Skeletal muscle satellite cell (primary cell): ENCODE measurements around the gene MEPCE.

Experiments used
- H3K27me3 ChIP-seq: 2 replicates; pipeline ENCODE4 v1.7.0; 2013; ENCODE audit warnings: low read length; ENCODE audit not compliant: control insufficient read depth, insufficient read depth
- H3K36me3 ChIP-seq: 2 replicates; pipeline ENCODE4 v1.7.0; 2013; ENCODE audit warnings: mild to moderate bottlenecking, control low read depth, low read length; ENCODE audit not compliant: insufficient read depth
- H3K4me1 ChIP-seq: 2 replicates; pipeline ENCODE4 v1.7.0; 2013; ENCODE audit warnings: low read length; ENCODE audit not compliant: control insufficient read depth, insufficient read depth
- H3K4me2 ChIP-seq: 2 replicates; pipeline ENCODE4 v1.7.0; 2013; ENCODE audit warnings: mild to moderate bottlenecking, low read length
- H3K4me3 ChIP-seq: 2 replicates; pipeline ENCODE4 v1.7.0; 2013; ENCODE audit warnings: low read length
- H3K9ac ChIP-seq: 2 replicates; pipeline ENCODE4 v1.7.0; 2013; ENCODE audit warnings: mild to moderate bottlenecking, low read depth, low read length, moderate library complexity
- H3K9me3 ChIP-seq: replicated peaks from 2 replicates; pipeline ENCODE4 v1.7.0; 2013; ENCODE audit warnings: mild to moderate bottlenecking, control low read depth, low read length

The MEPCE gene

DNA sequence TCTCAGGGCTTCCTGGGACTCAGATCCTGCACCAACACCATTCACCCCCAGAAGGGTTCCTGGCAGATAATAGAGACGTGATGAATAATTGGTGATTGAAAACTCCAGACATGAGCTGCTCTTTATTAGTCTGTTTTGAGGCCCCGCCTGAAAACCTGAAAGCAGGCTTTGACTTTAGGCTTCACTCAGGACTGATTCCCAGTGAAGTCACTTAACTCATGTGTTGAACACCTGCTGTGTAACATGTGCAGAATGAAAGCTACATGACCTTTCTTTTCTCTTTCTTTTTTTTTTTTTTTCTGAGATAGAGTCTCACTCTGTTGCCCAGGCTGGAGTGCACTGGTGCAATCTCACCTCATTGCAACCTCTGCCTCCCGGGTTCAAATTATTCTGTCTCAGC, 25.6 kb downstream of the MEPCE start:
- H3K9ac ChIP-seq, result no peak overlapping the region
- H3K4me3 ChIP-seq, result no peak overlapping the region
- H3K9me3 ChIP-seq, result no peaks in the 10 kb centered on the region
- H3K27me3 ChIP-seq, result no peaks in the 10 kb centered on the region
- H3K4me1 ChIP-seq, result peaks cover 3% of the 10 kb centered on the region
- no peak overlapping the region for H3K4me2 ChIP-seq
- H3K36me3 ChIP-seq, result peaks cover 8% of the 10 kb centered on the region

DNA sequence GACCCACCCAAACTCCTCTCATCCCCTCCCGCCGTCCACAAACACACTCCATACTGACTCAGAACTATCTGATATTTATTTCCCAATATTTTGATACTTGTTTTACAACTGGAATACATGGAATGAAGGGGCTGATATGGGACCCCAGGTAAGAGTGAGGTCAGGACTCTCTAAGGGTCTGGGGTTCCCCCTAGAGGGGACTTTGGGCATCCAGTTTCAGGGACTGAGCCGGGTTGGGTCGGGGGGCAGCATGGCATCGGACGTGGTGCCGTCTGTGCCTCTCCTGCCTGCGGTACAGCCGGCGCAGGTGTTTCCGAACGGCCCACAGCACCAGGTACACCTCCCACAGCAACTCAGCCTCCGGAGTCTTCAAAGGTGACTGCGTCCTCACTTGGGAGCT, 26.9 kb downstream of the MEPCE start:
- no peaks in the 10 kb centered on the region for H3K4me1 ChIP-seq
- no peak overlapping the region for H3K4me2 ChIP-seq
- no peak overlapping the region for H3K9ac ChIP-seq
- H3K36me3 ChIP-seq, result peaks cover 8% of the 10 kb centered on the region
- H3K9me3 ChIP-seq, result no peaks in the 10 kb centered on the region
- no peak overlapping the region for H3K4me3 ChIP-seq
- H3K27me3 ChIP-seq, result no peaks in the 10 kb centered on the region

DNA sequence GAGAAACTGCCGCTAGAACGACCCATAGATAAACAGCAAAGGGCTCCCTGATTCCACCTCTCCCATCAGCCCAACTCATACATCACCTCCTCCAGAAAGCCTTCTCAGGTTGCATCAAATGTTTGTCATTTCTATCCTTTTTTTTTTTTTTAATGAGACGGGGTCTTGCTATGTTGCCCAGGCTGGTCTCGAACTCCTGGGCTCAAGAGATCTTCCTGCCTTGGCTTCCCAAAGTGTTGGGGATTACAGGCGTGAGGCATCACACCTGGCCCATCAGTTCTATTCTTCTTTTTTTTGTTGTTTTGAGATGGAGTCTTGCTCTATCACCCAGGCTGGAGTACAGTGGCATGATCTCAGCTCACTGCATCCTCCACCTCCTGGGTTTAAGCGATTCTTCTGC, 27.4 kb downstream of the MEPCE start:
- H3K4me1 ChIP-seq, result no peaks in the 10 kb centered on the region
- no peaks in the 10 kb centered on the region for H3K27me3 ChIP-seq
- H3K9ac ChIP-seq, result no peak overlapping the region
- no peak overlapping the region for H3K4me3 ChIP-seq
- no peak overlapping the region for H3K4me2 ChIP-seq
- peaks cover 8% of the 10 kb centered on the region for H3K36me3 ChIP-seq
- no peaks in the 10 kb centered on the region for H3K9me3 ChIP-seq

DNA sequence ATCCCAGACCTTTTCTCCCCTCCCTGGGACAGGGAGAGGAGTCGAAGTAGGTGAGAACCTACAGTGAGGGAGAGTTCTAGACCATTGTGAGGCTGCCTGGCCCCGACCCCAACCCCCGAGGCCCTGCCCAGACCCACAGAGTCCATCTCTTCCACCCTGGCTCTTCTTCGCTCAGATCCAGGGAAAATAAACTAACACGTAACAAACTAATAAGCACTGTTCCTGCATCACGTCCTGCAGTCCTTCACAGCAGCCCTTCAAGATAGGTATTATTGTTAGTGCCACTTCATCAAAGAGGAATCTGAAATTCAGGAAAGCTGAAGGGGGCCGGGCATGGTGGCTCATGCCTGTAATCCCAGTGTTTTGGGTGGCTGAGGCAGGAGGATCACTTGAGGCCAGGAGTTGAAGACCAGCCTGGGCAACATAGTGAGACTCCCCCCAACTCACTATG, 34.6 kb downstream of the MEPCE start, which contains the start of gene SPACDR:
SPACDR (minus strand) TSS at position 51 of the 451 bp plus-strand sequence. CDS start 235 bp downstream, outside the sequence.
- Histone ChIP-seq H3K36me3 (peaks cover 14% of the 10 kb centered on the region), H3K4me3 (no peak within 1 kb of the TSS), H3K9ac (no peak within 1 kb of the TSS), H3K9me3 (no peaks in the 10 kb centered on the region), H3K4me2 (no peak within 1 kb of the TSS), H3K27me3 (no peaks in the 10 kb centered on the region), H3K4me1 (peaks cover 33% of the 10 kb centered on the region)

DNA sequence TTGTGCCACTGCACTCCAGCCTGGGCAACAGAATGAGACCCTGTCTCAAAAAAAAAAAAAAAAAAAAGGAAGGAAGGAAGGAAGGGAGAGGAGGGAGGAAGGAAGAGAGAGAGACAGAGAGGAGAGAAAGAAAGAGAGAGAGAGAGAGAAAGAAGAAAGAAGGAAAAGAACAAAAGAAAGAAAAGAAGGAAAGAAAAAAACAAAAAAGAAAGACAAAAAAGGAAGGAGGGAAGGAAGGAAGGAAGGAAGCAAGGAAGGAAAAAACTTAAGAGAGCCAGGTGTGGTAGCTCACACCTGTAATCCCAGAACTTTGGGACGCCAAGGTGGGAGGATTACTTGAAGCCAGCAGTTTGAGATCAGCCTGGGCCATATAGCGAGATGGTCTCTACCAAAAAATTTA, 35.2 kb downstream of the MEPCE start:
- peaks cover 33% of the 10 kb centered on the region for H3K4me1 ChIP-seq
- H3K4me2 ChIP-seq, result no peak overlapping the region
- peaks cover 17% of the 10 kb centered on the region for H3K36me3 ChIP-seq
- no peaks in the 10 kb centered on the region for H3K9me3 ChIP-seq
- H3K4me3 ChIP-seq, result no peak overlapping the region
- no peaks in the 10 kb centered on the region for H3K27me3 ChIP-seq
- no peak overlapping the region for H3K9ac ChIP-seq

DNA sequence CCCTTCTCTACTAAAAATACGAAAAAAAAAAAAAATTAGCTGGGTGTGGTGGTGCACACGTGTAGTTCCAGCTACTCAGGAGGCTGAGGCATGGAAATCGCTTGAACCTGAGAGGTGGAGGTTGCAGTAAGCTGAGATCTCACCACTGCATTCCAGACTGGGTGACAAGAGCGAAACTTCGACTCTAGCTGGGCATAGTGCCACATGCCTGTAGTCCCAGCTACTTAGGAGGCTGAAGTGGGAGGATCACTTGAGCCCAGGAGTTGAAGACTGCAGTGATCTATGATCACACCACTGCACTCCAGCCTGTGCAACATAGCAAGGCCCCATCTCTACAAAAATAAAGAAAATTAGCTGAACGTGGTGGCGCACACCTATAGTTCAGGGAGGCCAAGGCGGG, 35.7 kb downstream of the MEPCE start:
- H3K9ac ChIP-seq, result no peak overlapping the region
- no peaks in the 10 kb centered on the region for H3K27me3 ChIP-seq
- H3K9me3 ChIP-seq, result no peaks in the 10 kb centered on the region
- H3K4me2 ChIP-seq, result peak overlapping the region; percentile 23
- H3K4me3 ChIP-seq, result no peak overlapping the region
- H3K4me1 ChIP-seq, result peaks cover 33% of the 10 kb centered on the region
- peaks cover 17% of the 10 kb centered on the region for H3K36me3 ChIP-seq

DNA sequence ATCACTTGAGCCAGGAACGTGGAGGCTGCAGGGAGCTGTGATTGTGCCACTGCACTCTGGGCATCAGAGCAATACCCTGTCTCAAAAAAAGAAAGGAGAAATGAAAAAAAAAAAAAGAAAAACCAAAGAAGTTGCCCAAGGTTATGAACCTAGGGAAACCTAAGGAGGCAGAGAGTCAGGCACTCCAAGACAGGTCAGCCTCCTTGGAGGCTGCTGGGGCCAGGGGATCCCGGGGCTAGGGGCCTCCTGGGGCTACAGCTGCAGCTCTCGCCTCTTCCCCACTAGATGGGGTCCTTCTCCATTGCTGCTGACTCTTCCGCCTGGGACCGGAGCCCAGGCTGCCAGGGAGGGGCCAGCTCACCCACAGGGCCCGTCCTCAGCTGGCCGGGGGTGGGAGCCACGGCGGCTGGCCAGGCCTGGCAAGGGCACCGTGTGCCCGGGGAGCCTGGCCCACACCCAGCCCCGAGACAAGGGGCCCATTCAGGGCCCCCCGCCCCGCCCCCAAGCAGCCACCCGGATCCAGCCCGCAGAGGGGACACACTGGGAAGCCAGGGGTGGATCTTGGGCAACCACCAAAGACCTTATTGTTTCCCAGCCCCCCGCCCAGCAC, 36.2 kb downstream of the MEPCE start:
- Histone ChIP-seq H3K27me3 (no peaks in the 10 kb centered on the region), H3K4me2 (peak overlapping the region; percentile 23), H3K9ac (no peak overlapping the region), H3K4me3 (no peak overlapping the region), H3K4me1 (peaks cover 33% of the 10 kb centered on the region), H3K9me3 (no peaks in the 10 kb centered on the region), H3K36me3 (peaks cover 23% of the 10 kb centered on the region)

DNA sequence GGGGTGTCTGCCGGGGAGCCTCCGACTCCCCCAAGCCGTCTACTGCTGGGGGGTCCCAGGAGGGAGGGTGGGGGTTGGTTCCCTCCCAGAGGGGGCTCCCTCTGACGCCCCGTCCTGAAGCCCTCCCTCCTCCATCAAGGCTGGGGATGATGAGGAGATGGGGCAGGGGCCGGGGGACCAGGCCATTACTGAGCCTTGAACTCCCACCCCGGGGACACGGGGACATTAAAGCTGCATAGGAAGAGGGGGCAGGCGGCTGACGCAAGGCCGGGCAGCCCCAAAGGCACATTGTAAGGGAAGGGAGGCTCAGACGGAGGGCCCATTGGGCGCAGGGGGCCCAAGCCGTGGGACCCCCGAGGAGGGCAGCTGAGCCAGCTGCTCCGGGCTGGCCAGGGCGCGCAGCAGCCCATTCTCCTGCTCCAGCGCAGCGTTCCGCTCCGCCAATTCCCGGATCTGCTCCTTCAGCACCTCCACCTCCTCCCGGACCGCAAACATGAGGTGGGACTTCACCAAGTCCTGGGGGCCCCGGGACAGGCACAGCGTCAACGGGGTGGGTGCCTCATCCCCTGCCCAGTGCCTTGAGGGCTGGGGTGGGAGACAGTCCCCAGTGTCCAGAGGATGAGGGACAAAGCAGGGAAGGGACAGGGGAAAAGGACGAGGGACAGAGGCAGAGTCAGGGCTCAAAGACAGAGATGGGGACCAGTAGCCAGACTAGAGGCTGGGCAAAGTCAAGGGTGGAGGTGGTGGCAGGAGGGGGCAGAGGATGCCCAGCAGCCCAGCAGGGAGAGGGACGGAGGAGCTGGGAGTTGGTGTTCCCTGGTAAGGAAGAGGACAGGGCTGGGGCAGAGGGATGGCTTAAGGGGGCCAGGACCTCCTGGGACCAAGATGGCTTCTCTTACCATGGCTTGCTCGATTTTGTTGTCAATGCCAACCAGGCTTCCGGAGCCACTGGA, 37.3 kb downstream of the MEPCE start:
- Histone ChIP-seq H3K4me2 (no peak overlapping the region), H3K36me3 (peaks cover 27% of the 10 kb centered on the region), H3K4me3 (no peak overlapping the region), H3K4me1 (peaks cover 33% of the 10 kb centered on the region), H3K9ac (no peak overlapping the region), H3K9me3 (no peaks in the 10 kb centered on the region), H3K27me3 (no peaks in the 10 kb centered on the region)

DNA sequence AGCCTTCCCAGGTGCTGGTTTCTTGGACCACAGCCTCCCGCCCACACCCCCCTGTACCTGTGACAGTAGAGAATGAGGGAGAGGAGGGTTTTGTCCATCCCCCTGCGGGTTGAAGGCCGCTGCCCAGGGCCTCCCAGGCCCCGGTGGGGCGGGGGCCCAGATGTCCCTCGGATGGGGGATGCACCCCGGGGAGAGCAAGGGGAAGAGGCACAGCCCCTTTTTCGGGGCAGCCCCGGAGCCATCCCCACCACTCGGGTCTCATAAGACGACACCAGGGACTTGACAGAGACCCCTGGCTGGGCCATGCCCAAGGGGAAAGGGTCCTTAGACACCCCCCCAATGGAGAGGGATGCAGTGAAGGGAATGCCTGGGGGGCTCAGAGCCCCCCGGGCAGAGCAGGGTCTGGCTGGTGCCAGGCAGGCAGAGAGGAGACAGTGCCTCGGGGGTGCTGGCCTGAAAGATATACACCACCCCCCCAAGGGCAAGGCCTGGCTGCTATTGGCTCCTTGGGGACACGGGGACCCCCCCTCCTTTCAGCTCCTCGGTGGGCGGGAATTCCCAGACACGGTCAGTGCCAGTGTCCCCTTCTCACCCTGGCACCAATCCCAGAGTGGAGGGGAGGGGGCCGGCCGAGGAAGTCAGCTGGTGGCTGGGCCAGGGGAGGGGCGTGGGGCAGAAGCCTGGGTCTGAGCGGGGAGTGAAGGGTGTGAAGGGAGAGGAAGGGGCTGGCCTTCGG, 38.2 kb downstream of the MEPCE start:
- H3K9me3 ChIP-seq, result no peaks in the 10 kb centered on the region
- H3K4me1 ChIP-seq, result peaks cover 36% of the 10 kb centered on the region
- no peak overlapping the region for H3K4me2 ChIP-seq
- H3K9ac ChIP-seq, result no peak overlapping the region
- no peak overlapping the region for H3K4me3 ChIP-seq
- H3K27me3 ChIP-seq, result no peaks in the 10 kb centered on the region
- peaks cover 32% of the 10 kb centered on the region for H3K36me3 ChIP-seq

DNA sequence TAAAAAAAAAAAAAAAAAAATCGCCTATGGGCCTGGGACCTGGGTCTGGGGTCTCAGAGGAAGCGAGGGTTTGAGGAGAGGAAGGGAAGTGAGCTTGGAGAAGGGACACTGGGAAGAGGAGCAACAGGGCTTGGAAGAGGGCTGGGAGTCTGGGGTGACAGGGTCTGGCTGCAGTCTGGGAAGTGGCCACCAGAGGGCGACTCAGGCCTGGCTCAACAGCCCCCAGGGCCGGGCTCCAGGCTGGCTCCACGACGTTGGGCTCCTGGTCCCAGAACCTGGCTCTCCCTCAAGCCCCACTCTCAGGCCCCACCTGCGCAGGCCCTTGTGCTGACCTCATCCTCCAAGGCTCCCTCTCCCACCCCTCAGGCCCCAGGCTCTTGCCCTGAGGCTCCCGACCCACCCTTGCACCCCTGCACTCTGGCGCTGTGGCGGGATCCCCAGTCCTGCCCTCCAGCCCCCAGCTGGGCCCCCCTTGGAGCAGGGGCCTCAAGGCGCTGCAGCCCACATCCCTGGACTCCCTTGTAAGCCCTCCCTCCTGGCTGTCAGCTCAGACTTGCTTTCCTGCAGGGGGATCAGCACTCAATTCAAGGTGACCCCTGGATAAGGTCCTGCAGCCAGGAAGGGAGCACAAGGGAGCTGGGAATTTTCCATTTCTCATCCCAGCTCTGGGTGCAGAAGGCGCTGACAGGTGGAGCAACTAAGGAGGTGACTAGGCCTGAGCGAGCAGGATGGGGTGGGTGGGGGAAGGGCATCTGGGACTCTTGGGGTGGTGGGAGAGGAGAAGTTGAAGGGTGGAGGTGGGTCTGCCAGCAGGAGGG, 39.8 kb downstream of the MEPCE start:
- H3K4me3 ChIP-seq, result no peak overlapping the region
- no peaks in the 10 kb centered on the region for H3K9me3 ChIP-seq
- no peaks in the 10 kb centered on the region for H3K27me3 ChIP-seq
- H3K4me2 ChIP-seq, result no peak overlapping the region
- H3K9ac ChIP-seq, result no peak overlapping the region
- peaks cover 45% of the 10 kb centered on the region for H3K36me3 ChIP-seq
- H3K4me1 ChIP-seq, result peaks cover 36% of the 10 kb centered on the region

DNA sequence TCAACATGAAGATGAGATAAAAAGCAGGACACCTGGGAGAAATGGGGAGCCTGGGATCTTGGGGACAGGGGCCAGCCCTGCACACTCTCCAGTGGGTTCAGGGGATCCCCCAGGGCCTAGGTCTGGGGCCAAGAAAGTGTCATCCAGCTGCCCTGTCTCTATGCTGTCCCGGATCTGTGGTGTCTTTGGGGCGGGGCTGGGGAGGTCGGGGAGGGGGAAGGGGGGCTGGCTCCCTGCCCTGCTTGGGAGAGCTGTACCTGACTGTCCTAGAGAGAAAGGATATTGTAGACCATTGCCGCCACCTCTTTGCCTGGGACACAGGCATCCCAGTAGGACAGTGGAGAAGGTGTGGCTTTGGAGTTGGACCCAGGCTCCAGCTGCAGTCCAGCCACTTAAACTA, 41.4 kb downstream of the MEPCE start:
- Histone ChIP-seq H3K27me3 (no peaks in the 10 kb centered on the region), H3K9me3 (no peaks in the 10 kb centered on the region), H3K4me2 (no peak overlapping the region), H3K4me3 (no peak overlapping the region), H3K4me1 (peaks cover 28% of the 10 kb centered on the region), H3K9ac (no peak overlapping the region), H3K36me3 (peaks cover 49% of the 10 kb centered on the region)
